GM06990 (cell line): ENCODE data around the gene CEP95.
A peak's percentile ranks its signal among the peaks of the same experiment; 100 is the strongest.

ENCODE experiments used
- DNase-seq: peaks from one replicate; pipeline ENCODE4 v3.0.0-alpha.2; 2011; ENCODE audit not compliant: insufficient read length; ENCODE audit errors: extremely low read depth
- H3K27me3 ChIP-seq: replicated peaks from 2 replicates; pipeline ENCODE4 v1.6.0; 2011; ENCODE audit warnings: low read length; ENCODE audit not compliant: control insufficient read depth, insufficient read depth
- H3K36me3 ChIP-seq: 2 replicates; pipeline ENCODE4 v1.5.1; 2011; ENCODE audit warnings: low read length; ENCODE audit not compliant: control insufficient read depth, insufficient read depth
- H3K4me3 ChIP-seq: replicated peaks from 2 replicates; pipeline ENCODE4 v1.5.1; 2011; ENCODE audit warnings: low read depth, mild to moderate bottlenecking, control low read depth, low read length
- CTCF ChIP-seq: IDR thresholded peaks from 2 replicates; pipeline ENCODE4 v1.5.1; 2011; ENCODE audit warnings: low read length, control low read depth, mild to moderate bottlenecking, inconsistent platforms; ENCODE audit not compliant: insufficient read depth, poor library complexity, severe bottlenecking

Gene CEP95

GRCh38 chr17:64502021-64502420 lies 4.8 kb upstream of the CEP95 start:
- no peaks in the 10 kb centered on the region for H3K27me3 ChIP-seq
- H3K4me3 ChIP-seq = no peak overlapping the region
- peaks cover 32% of the 10 kb centered on the region for H3K36me3 ChIP-seq
- no peak for TF ChIP-seq CTCF
- DNase-seq = no peak

GRCh38 chr17:64502809-64503208 lies 4.0 kb upstream of the CEP95 start:
- DNase-seq = no peak
- no peaks in the 10 kb centered on the region for H3K27me3 ChIP-seq
- peaks cover 32% of the 10 kb centered on the region for H3K36me3 ChIP-seq
- TF ChIP-seq CTCF = no peak
- no peak overlapping the region for H3K4me3 ChIP-seq

GRCh38 chr17:64503341-64503740 lies 3.4 kb upstream of the CEP95 start:
- H3K36me3 ChIP-seq = peaks cover 32% of the 10 kb centered on the region
- no peak overlapping the region for H3K4me3 ChIP-seq
- no peaks in the 10 kb centered on the region for H3K27me3 ChIP-seq
- no peak for TF ChIP-seq CTCF
- no peak for DNase-seq

GRCh38 chr17:64503821-64504768 lies 2.7 kb upstream of the CEP95 start:
- TF ChIP-seq CTCF = no peak
- Histone ChIP-seq H3K27me3 (no peaks in the 10 kb centered on the region), H3K4me3 (peak overlapping the region; percentile 100), H3K36me3 (peaks cover 32% of the 10 kb centered on the region)
- DNase-seq = no peak

- no peak for DNase-seq
- no peak for TF ChIP-seq CTCF
- Histone ChIP-seq H3K27me3 (no peaks in the 10 kb centered on the region), H3K4me3 (peak overlapping the region; percentile 100), H3K36me3 (peaks cover 32% of the 10 kb centered on the region)
These were observed 1.9 kb upstream of the CEP95 start for GRCh38 chr17:64504769-64505339.
